ENCODE measurements around the gene FBRSL1.

The FBRSL1 gene

GRCh38 chr12:132495629-132496357, 5.8 kb downstream of the FBRSL1 start:
- DNase-seq (ENCODE audit: low spot score), result no peak
- no peak for TF ChIP-seq CTCF (IDR thresholded peaks at IDR 0.05; ENCODE audit: borderline replicate concordance, control extremely low read depth, extremely low read depth, insufficient read depth, missing control alignments)
- in situ Hi-C loops (cut with MboI; ENCODE audit: low sequenced_read_pairs, unreplicated experiment), result no loop called here

GRCh38 chr12:132496358-132496669, 6.4 kb downstream of the FBRSL1 start:
- no peak for DNase-seq (ENCODE audit: low spot score)
- TF ChIP-seq CTCF (IDR thresholded peaks at IDR 0.05; ENCODE audit: borderline replicate concordance, control extremely low read depth, extremely low read depth, insufficient read depth, missing control alignments), result no peak
- in situ Hi-C loops (cut with MboI; ENCODE audit: low sequenced_read_pairs, unreplicated experiment), result no loop called here

- in situ Hi-C loops (cut with MboI; ENCODE audit: low sequenced_read_pairs, unreplicated experiment), result no loop called here
- no peak for DNase-seq (ENCODE audit: low spot score)
- TF ChIP-seq CTCF (IDR thresholded peaks at IDR 0.05; ENCODE audit: borderline replicate concordance, control extremely low read depth, extremely low read depth, insufficient read depth, missing control alignments), result no peak
Observed at GRCh38 chr12:132496710-132497109, 6.8 kb downstream of the FBRSL1 start.

GRCh38 chr12:132497514-132498405, 7.8 kb downstream of the FBRSL1 start:
- TF ChIP-seq CTCF (IDR thresholded peaks at IDR 0.05; ENCODE audit: borderline replicate concordance, control extremely low read depth, extremely low read depth, insufficient read depth, missing control alignments), result no peak
- no peak for DNase-seq (ENCODE audit: low spot score)
- in situ Hi-C loops (cut with MboI; ENCODE audit: low sequenced_read_pairs, unreplicated experiment), result no loop called here

- no peak for TF ChIP-seq CTCF (IDR thresholded peaks at IDR 0.05; ENCODE audit: borderline replicate concordance, control extremely low read depth, extremely low read depth, insufficient read depth, missing control alignments)
Observed at GRCh38 chr12:132498931-132499330, 9.0 kb downstream of the FBRSL1 start.

GRCh38 chr12:132500142-132500855, 10.3 kb downstream of the FBRSL1 start:
- no peak for DNase-seq (ENCODE audit: low spot score)
- no peak for TF ChIP-seq CTCF (IDR thresholded peaks at IDR 0.05; ENCODE audit: borderline replicate concordance, control extremely low read depth, extremely low read depth, insufficient read depth, missing control alignments)
- in situ Hi-C loops (cut with MboI; ENCODE audit: low sequenced_read_pairs, unreplicated experiment), result no loop called here

More at GRCh38 chr12:132498931-132499330, 9.0 kb downstream of the FBRSL1 start:
- no peak for DNase-seq (ENCODE audit: low spot score)
- in situ Hi-C loops (cut with MboI; ENCODE audit: low sequenced_read_pairs, unreplicated experiment), result no loop called here
